Neural progenitor cell (in vitro differentiated cells): ENCODE data around the gene RNF125.

ENCODE experiments used
- CTCF ChIP-seq: fragments of 200-600 bp; sonication (generic); IDR thresholded peaks from 2 replicates; pipeline ENCODE4 v1.5.1; 2017; ENCODE audit warnings: antibody characterized with exemption, mild to moderate bottlenecking
- EZH2 ChIP-seq: fragments of 200-600 bp; sonication (generic); IDR thresholded peaks from 2 replicates; pipeline ENCODE4 v1.6.1; 2017; ENCODE audit warnings: antibody characterized with exemption, mild to moderate bottlenecking, moderate library complexity
- EZH2phosphoT487 ChIP-seq: fragments of 200-600 bp; sonication (generic); IDR thresholded peaks from 2 replicates; pipeline ENCODE4 v1.6.1; 2017; ENCODE audit warnings: antibody characterized with exemption

DNA sequence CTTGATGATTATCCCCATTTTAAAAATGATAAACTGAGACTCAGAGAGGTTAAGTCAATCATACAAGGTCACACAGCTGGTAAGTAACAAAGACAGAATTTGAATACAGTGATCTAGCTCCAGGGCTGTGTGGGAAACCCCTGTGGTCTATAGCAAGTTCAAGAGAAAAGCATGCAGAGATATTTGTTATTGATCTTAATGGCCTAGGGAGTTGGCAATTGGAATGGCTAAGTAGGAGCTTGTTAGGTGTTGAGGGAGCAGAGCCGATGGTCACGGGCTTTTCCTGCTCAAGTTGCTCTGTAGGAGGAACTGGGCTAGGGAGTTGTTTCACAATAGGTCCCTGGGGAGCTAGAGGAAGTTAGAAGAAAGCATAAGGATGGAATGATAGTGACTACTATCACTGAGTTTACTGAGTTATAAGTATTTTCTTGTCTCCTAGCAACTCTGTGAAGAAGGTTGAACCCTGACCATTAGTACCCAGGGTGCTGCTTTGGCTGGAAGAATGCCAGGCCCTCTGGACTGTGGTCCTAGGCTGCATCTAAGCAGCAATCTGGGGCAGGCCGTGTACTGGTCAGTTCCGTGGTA, 30.0 kb downstream of the RNF125 start:
- TF ChIP-seq EZH2 (no peak), CTCF (no peak), EZH2phosphoT487 (no peak)
